ENCODE results near the gene WDFY4.

DNA sequence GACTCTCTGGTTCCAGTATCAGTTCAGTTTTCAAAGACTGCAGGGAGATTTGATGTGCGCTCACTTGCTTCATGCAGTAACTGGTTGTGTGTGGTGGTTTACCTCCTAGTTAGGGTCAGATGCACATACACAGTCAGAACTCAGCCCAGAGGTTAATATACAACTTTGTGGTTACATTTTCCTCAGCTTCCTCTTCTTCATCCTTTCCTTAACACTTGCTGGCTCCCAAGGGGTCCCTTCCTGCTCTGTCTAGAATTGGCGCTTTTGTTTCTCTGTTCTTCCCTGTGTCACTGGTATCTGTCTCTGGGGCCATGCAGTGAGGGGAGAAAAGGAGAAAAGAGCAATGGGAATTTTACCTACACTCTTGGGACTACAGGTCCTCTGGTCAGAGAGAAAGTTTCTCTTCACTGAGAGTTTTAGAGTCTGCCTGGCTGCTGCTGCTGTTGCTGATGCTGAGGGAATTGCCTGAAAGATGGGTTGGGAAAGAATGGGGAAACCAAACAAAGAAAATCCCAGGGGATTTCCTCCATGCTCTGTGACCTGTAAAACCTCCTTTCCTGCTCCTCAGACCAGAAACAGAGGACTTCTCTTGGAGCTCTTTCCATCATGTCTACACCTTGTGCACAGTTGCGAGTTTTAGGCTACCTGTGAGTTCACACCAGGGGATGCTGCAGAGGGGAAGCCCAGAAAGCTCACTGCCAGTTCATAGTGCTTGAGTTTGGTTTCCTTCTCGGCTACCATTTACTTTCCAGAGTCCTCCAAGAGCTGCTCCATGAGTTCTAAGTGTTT, 74.6 kb downstream of the WDFY4 start:
- TF ChIP-seq POLR2A (IDR thresholded peaks at IDR 0.05; ENCODE audit: low read depth, low read length), result no peak
- TF ChIP-seq, protein P1, sequence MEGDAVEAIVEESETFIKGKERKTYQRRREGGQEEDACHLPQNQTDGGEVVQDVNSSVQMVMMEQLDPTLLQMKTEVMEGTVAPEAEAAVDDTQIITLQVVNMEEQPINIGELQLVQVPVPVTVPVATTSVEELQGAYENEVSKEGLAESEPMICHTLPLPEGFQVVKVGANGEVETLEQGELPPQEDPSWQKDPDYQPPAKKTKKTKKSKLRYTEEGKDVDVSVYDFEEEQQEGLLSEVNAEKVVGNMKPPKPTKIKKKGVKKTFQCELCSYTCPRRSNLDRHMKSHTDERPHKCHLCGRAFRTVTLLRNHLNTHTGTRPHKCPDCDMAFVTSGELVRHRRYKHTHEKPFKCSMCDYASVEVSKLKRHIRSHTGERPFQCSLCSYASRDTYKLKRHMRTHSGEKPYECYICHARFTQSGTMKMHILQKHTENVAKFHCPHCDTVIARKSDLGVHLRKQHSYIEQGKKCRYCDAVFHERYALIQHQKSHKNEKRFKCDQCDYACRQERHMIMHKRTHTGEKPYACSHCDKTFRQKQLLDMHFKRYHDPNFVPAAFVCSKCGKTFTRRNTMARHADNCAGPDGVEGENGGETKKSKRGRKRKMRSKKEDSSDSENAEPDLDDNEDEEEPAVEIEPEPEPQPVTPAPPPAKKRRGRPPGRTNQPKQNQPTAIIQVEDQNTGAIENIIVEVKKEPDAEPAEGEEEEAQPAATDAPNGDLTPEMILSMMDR (conservative IDR thresholded peaks at IDR 0.05; ENCODE audit: low read depth, low read length), result no peak
- TF ChIP-seq, protein P2, sequence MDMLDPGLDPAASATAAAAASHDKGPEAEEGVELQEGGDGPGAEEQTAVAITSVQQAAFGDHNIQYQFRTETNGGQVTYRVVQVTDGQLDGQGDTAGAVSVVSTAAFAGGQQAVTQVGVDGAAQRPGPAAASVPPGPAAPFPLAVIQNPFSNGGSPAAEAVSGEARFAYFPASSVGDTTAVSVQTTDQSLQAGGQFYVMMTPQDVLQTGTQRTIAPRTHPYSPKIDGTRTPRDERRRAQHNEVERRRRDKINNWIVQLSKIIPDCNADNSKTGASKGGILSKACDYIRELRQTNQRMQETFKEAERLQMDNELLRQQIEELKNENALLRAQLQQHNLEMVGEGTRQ (IDR thresholded peaks at IDR 0.05; ENCODE audit: low read depth, low read length), result no peak
- no peak for TF ChIP-seq RFX5 (IDR thresholded peaks at IDR 0.05; ENCODE audit: low read depth, low read length)
- no peak for TF ChIP-seq MAZ (IDR thresholded peaks at IDR 0.05; ENCODE audit: borderline replicate concordance, low read depth, low read length)
- TF ChIP-seq RAD21 (IDR thresholded peaks at IDR 0.05; ENCODE audit: low read length), result no peak
- TF ChIP-seq SMC3 (IDR thresholded peaks at IDR 0.05; ENCODE audit: low read depth, low read length), result no peak
- TF ChIP-seq BHLHE40 (IDR thresholded peaks at IDR 0.05; ENCODE audit: low read depth, low read length), result no peak
- no peak for TF ChIP-seq CEBPB (IDR thresholded peaks at IDR 0.05; ENCODE audit: low read depth, low read length)
- TF ChIP-seq NFE2L2 (IDR thresholded peaks at IDR 0.05; ENCODE audit: low read depth, low read length), result no peak
- TF ChIP-seq MXI1 (IDR thresholded peaks at IDR 0.05; ENCODE audit: borderline replicate concordance, low read depth, low read length), result no peak
- TF ChIP-seq FOS (IDR thresholded peaks at IDR 0.05; ENCODE audit: low read depth, low read length), result no peak
- TF ChIP-seq MAFK (IDR thresholded peaks at IDR 0.05; ENCODE audit: low read depth, low read length), result no peak

Measured in IMR-90 (cell line).